ENCODE measurements around the gene TEX19.
"Not testable (repeated sequence)": the region's sequence is repeated elsewhere in the genome, so short reads cannot be mapped to it uniquely, and the experiment has no call there.

TEX19 gene

DNA sequence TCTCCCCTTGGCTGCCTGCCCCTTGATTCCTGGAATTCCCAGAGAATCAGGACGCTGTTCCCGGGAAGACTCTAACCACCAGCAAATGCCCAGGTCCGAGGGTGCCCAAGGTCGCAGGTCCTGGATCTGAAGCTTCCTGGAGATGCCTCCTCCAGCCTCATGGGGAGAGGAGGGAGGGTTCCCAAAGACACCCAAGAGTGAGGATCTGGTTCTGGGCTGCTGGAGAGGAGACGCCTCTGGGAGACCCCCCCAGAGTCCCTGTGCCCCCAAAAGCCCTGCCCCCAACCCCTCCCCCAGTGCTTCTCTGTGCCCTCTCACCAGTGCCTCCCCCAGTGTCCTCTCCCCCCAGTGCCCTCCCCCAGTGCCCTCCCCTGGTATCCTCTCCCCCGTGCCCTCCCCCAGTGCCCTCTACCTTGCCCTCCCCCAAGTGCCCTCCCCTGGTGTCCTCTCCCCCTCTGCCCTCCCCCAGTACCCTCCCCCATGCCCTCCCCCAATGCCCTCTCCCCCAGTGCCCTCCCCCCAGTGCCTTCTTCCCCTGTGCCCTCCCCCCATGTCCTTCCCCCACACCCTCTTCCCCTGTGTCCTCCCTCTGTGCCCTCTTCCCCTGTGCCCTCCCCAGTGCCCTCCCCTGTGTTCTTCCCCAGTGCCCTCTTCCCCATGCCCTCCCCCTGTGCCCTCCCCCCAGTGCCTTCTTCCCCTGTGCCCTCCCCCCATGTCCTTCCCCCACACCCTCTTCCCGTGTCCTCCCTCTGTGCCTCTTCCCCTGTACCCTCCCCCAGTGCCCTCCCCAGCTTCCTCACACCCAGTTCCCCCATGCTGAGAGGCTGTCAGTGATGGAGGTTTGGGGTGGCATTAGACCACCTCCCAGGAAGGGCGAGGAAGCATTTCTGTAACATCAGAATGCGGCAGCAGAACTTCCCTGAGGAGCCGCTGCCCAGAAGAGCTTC, 19.1 kb upstream of the TEX19 start:
- no peak for DNase-seq

DNA sequence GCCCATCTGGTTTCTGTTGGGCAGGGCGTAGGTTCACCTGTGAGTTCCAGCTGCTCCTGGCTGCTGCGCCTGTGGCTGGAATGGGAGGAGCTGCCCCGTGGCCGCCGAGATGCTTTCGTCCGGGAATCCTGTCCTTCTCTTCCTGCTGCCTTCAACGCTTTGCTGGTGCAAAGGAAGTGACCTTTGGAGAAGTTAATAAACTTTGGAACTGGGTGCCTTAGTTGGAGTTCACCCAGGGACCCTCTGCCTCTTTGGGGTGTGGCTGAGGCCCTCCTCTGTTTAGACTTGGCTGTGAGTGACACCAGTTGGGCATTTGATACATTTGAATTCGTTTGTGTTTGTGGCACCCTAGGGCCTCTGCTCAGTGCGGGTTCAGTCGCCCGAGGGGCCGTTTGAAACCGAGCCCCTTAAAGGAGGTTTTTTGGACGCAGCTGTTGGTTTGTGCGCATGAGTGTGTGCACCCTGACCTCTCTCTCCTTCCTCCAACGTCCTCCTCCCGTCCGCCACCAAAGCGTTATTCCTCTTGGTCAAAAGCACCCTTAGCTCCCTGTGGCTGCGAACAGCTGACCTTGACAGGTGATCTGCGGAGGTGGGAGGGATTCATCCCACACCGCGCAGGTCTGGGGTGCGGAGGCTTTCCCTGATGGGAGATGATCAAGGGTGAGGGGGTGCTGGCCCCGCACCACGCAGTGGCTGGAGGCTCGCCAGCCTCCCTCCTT, 16.5 kb upstream of the TEX19 start:
- DNase-seq, result no peak

DNA sequence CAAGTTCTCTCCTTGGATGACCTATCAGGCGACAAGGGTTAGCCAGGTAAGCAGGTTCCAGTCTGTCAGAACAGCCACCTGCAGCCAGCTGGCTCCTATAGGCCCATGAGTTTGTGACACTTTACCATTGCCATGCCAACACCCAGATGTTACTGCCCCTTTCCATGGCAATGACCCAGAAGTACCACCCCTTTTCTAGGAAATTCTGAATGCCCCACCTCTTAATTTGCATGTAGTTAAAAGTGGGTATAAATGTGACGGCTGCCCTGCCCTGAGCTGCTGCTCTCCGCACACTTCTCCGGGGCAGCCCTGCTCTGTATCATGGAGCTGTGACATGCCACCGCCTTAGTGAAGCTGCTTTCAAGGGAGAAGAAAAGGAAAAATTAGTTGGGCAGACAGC, 15.5 kb upstream of the TEX19 start:
- no peak for DNase-seq

DNA sequence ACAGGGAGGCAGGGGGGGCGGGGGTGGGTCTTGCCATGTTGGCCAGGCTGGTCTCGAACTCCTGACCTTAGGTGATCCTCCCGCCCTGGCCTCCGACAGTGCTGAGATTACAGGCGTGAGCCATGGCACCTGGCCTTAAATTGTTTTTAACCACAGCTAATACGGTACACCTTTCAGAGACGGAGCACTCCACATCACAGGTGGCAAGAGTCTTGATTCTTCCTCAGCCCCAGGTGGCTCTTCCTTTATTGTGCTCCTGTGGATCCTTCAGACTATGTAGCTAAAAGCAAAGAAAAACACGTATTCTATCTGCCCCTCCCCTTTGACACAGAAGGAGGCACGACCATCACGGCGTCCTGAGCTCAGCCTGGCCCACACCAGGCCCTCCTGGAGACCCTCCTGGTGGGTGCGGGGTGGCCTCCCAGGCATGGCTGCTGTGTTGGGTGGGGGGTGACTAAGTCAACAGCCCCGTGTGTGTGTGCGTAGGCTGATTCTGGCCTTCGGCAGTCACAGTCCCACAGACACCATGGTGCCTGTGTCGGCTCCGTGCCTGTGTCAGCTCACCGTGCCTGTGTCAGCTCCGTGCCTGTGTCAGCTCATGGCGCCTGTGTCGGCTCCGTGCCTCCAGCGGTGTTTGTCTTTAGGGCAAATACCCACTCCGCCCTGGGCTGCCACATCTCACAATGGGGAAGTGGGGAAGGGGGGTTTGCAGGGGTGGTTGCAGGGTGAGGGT, 14.7 kb upstream of the TEX19 start:
- no peak for DNase-seq

DNA sequence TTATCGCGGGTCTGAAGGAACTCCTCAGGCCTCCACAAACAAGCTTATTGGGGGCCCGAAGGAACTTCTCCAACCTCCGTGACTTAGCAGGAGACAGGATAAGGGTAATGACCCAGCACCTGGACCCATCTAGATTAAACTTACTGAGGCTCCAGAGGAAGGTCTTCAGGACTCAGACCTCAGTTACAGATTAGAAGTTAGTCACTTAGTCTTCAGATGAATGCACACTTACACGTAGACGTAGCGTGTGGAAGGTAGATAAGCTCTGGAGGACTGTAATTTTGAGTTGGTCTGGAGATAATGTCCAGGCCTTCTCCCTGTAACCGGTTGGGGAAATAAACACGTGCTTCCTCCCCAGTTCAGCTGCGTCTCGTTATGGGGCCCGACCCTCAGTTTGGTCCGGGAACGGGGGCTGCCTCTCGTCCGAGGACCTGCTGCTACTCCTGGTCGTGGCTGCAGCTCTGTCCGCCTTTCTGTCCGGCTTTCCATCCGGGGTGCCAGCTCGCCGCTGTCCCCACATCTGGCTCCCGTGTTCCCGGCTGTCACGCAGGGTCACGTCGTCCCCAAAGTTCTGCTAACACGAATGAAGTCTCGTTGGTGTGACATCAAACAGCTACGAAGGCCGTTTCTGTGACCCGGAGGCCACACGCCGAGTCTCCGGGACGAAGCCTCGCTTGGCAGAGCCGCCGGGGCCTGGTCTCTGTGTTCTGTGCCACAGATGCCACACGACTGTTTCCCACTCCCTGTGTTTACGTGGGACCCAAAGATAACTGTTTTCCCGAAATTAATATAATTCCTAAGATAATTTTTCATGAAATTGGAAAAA, 13.7 kb upstream of the TEX19 start:
- no peak for DNase-seq

DNA sequence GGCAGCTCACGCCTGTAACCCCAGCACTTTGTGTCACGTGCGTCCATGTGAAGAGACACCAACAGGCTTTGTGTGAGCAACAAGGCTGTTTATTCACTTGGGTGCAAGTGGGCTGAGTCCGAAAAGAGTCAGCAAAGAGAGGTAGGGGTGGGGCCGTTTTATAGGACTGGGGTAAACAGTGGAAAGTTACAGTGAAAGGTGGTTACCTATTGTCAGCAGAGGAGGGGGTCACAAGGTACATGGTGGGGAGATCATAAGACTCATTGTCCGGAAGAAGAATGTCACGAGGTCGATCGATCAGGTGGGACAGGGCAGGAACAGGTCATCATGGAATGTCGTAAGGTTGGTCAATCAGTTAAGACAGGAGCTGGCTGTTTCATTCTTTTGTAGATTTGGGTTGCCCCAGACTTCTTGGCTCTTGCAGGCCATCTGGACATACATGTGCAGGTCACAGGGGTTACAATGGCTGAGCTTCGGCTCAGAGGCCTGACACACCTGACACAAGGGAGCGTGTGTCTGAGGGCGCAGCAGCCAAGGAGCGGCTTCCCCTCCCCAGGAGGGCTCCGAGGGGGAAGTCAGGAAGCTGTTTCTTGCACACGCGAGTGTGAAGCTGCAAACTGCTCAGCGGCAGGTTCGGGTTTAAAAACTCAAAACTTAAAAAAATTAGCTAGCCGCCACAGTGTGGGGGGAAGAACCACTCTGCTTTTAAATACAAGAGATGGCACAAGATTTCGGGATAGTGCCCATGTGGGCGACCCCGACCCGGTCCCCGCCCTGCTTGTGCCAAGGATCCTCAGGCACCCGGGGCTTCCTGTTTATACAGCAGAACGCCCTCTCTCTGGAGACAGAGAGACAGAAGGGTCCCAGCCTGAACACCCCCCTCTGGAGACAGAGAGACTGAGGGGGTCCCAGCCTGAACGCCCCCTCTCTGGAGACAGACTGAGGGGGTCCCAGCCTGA, 12.4 kb upstream of the TEX19 start:
- DNase-seq, result no peak

DNA sequence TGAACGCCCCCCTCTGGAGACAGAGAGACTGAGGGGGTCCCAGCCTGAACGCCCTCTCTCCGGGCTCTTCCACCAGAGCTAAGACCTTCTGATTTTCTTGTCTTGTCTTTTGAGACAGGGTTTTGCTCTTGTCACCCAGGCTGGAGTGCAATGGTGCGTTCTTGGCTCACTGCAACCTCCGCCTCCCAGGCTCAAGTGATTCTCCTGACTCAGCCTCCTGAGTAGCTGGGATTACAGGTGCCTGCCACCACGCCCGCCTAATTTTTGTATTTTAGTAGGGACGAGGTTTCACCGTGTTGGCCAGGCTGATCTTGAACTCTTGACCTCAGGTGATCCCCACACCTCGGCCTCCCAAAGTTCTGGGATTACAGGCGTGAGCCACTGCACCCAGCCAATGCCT, 11.1 kb upstream of the TEX19 start:
- DNase-seq, result not testable (repeated sequence)

DNA sequence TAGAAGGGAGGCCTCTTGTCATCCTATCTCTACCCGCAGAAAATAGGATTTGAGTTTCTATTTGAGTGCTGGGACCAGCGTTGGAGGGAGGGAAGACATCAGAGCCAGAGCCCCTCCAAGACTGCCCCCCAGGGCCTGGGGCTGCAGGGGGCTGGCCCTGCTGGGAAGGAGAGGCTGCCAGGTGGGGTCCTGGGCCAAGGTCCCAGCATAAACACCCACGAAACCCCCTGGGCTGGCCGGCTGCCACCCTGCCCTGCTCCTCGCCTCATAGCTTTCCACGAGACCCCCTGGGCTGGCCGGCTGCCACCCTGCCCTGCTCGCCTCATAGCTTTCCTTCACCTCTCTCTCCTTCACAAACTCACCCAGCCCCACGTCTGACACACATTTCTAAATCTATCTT, 10.6 kb upstream of the TEX19 start:
- no peak for DNase-seq

DNA sequence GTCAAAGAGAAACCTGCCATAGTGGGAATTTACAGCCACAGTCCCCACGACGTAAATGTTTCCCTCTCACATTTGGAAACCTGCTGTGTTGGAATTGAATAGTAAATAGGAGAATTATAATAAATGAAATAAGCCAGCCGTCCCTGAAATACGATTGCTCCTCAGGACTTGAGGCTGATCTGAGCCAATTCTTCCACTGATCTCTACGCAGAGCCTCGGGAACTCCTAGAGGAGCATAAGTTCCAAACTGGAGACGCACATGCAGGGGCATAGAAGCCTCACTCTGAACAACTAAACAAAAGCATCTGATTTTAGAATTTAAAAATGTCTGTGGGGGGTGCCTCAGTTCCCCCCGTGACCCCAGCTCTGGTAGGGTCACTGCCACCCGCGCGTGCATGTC, 10.2 kb upstream of the TEX19 start:
- no peak for DNase-seq

DNA sequence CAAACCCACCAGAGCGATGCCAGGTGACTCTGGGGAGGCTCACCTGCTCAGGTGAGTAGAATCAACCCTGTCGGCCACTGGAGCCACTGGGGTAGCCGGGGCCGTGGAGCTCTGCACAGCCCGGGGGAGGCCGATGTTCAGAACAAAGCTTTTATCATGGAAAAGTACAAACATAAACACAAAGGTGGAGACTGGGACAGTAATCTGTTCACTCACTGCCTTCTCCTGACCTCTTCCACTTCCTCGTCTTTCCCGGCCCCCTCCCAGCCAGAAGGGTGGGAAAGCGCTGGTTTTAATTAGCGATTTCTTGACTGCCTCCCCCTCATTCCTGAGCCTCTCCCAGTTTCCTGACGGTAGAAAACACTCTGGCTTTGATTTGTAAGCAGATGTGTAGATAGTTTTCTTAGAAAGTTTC, 9.8 kb upstream of the TEX19 start:
- DNase-seq, result no peak

DNA sequence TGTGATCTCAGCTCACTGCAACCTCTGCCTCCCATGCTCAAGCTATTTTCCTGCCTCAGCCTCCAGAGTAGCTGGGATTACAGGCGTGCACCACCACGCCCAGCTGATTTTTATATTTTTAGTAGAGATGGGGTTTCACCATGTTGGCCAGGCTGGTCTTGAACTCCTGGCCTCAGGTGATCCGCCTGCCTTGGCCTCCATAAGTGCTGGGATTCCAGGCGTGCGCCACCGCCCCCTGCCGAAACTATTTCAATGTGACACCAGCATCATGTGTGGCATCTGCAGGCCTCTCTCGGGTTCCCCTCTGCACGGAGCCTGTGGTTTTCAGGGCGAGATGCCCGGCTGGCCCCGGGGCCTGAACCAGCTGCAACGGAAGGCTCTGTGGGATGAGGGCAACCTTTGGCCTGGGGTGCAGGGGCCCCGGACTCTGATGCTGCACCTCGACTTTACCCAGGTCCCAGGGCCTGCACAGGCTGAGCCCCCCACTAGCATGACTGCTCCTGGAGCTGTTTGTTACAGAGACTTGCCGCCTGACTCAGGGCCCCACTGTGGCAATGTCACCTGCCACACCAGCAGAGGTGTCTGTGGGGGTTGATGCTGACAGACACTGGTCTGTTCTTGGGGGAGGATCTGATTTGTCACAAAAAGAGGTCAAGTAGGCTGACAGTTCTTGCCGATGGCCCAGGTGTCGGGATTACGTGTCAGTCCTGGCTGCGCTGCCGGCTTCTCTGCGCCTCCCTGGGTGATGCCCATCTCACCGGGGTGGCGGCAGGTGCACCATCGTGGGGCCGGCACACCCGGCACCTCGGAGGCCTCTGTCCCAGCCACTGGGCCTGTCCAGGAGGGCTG, 8.6 kb upstream of the TEX19 start:
- no peak for DNase-seq

DNA sequence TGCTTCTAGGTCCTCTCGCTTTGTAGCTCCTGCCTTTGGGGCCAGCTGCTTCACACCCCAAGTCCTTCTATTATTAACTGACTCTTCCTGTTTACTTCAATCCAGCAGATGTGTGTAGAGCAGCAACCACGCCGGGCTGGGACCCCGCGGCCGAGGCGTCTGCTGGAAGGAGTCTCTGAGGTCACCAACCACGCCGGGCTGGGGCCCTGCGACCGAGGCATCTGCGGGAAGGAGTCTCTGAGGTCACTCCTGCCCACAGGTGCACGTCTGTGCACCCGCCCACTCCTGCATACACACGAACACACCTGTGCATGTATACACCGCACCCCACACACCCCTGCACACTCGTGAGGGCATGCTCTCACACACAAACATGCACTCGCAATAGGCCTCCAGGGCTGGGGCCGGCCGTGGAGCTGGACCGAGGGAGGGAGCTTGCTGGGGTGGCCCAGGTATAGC, 7.8 kb upstream of the TEX19 start:
- DNase-seq, result no peak

DNA sequence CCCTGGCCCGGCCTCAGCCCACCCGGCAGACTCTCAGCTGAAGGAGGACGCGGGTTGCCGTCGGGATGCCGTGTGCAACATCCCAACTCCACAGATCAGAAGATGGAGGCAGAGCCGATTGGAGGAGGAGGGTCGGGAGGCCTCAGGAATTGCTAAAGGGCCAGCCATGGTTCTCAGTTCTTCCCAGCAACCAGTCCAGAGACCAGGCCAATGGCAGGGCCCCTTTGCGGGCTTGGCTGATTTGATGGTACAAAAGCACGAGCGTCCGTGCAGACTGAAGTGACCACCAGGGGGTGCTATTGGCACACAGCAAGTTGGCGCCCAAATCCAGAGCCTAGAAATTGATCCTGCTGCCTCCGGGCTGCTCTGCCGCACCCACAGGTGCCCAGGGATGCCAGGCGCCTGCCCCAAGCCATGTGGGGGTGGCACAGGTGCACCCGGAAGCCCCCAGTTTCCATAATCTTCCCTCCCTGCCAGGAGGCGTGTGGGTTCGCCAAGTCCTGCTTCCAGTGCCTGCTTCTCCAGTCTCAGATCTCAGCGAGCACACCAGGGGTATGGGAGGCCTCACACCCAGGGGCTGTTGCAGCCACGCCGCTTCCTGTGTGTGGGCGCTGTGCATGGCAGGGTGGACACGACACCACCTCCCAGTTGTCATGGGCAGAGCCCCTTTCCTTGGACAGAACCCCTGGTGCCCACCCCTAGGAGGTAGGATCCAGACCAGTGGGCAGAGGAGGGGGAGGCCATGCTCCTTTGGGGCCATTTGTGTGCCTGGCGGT, 7.1 kb upstream of the TEX19 start:
- peak; percentile 51 for DNase-seq

DNA sequence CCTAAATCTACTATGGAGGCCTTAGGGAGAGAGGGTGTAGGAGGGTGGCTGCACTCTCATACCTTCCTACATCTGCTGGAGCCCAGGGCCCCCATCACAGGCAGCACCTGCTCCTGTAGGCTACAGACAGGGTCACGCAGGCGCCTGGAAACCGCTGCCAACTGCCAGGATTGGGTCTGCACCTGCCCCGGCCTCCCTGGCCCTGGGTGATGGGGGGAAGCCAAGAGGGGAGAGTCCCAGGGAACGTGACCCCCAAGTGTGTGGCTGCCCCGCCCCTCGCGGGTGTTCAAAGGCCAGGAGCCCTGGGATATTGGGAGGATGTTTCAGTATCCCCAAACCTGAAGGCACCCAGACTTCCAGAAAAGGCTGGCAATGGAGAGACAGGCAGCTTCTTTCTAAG, 5.6 kb upstream of the TEX19 start:
- no peak for DNase-seq

DNA sequence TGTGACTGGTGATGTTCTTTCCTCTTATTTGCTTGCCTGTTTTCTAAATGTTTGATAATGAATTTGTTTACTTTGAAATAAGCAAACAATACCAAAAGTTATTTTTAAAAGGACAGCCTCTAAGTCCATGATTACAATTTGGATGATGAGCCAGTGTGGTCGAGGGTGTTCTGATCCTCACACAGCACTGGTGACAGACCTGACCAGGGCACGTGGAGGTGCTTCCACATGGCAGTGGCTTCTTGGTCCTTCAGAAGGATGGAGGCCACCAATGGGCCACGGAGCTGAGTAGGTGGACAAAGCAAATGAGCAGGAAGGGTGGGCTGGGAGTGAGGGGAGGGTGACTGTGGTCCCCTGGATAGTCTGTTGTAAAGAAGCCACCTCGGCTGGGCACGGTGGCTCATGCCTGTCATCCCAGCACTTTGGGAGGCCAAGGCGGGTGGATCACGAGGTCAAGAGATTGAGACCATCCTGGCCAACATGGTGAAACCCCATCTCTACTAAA, 4.2 kb upstream of the TEX19 start:
- DNase-seq, result no peak

DNA sequence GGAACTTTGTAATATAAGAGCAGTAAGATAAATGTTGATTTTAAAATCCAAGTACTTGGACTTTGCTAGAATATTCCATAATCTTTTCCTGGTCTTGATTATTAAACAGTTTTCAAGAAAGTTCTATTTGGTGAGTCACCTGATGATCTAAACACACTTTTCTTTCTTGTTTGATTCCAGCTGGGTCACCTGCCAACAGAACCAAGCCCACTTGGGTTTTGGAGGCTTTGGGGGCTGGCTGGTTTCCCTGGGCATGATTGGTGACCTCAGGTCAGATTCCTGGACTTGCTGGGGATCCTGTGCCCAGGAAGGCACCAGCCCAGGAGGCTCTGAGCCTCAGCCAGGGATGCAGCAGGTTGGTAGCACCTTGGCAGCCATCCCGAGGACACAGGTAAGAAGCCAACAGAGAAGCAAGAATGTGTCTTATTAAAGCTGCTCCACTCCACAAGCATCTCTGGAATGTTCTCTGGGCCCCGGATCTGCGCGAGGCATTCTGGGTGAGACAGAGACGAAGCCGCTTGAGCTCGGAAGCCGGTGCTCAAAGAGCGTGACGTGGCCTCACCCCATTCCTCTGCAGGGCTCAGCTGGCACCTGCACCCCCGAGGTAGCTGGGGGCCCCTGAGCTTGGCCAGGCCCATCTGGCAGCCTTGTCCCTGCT, 3.1 kb upstream of the TEX19 start:
- DNase-seq, result no peak

DNA sequence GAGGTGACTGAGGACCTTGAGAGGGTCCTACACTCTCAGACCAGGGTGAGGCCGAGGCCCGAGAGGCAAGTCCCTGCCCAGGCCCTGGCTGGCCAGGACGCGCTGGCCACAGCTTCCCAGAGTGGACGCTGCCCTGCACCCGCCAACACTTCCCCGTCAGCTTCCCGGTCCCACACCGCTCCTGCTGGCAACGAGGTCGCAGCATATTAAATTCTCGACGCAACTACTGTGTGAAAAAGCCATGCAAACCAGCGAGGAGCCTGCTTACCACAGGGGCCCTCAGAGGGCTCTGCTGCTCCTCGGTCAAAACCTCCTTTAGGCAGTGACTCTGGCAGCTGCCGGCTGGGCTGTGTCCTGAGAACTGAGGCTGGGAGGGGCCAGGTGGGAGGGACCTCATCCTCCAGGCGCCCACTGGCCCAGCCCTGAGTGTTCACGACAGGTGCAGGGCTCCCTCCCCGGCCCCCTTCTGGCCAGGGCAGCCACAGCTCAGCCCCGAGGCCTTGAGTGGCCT, 2.1 kb upstream of the TEX19 start:
- DNase-seq, result no peak

DNA sequence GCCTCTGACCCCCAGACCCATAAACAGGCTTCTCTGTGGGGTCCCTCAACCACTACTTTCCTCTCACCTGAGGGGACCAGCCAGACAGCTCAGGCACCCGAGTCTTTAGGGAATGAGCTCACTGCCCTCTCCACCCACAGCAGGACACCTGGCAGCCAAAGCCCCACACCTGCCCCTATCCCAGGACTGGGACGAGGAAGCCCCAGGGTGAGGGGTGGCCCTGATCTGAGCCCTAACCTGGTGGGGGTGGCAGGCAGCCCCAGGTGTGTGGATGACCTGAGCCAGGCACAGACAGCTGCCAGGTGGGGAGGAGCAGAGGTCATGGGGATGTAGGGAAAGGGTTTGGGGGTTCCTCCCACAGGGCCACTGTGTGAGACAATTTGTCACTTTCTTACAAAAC, 1.7 kb upstream of the TEX19 start:
- DNase-seq, result no peak

Measured in NCI-H1436 treated with DMSO at 0.1 percent for 48 hours (cell line).